K562 (cell line): ENCODE results near the gene SLX9. TPM values are rescaled to one million over a fixed set of nuclear protein-coding genes. Genes with fewer than 3 reads are reported as not detected.

ENCODE experiments used
- ARHGAP35 ChIP-seq: fragments of 450-650 bp; IDR thresholded peaks from 2 replicates; pipeline ENCODE4 v1.6.1; 2018; ENCODE audit not compliant: partially characterized antibody
- CBX8 ChIP-seq: fragments of 200-600 bp; sonication (generic); IDR thresholded peaks from 2 replicates; pipeline ENCODE4 v1.6.1; 2012; ENCODE audit warnings: borderline replicate concordance, mixed run types, low read depth, mild to moderate bottlenecking, moderate library complexity, mixed read lengths, low read length, control low read depth, inconsistent platforms; ENCODE audit not compliant: poor library complexity, severe bottlenecking; ENCODE audit errors: extremely low read depth
- CREB3L1 ChIP-seq: fragments of 450-650 bp; IDR thresholded peaks from 2 replicates; pipeline ENCODE4 v1.6.1; 2014; ENCODE audit warnings: low read depth, mild to moderate bottlenecking, moderate library complexity, borderline replicate concordance
- CSDE1 ChIP-seq, 2 experiments: fragments of 450-650 bp; IDR thresholded peaks; 2 replicates each; pipeline ENCODE4 v1.6.1; 2016; ENCODE audit warnings: mild to moderate bottlenecking in 1 of 2
- CTCF ChIP-seq, 3 experiments: IDR thresholded peaks in 2 of 3; conservative IDR thresholded peaks in 1 of 3; 2 replicates each; pipeline ENCODE4 v1.5.1; 2011 to 2012; ENCODE audit warnings: low read length in 3 of 3, mild to moderate bottlenecking in 3 of 3, control low read depth in 2 of 3, improper control_type of control experiment in 1 of 3, inconsistent platforms in 1 of 3, low read depth in 1 of 3, mixed read lengths in 1 of 3, moderate library complexity in 1 of 3; ENCODE audit not compliant: insufficient read depth in 2 of 3
- CTCFL ChIP-seq: IDR thresholded peaks from 2 replicates; pipeline ENCODE4 v1.6.1; 2011; ENCODE audit warnings: borderline replicate concordance, low read depth, mild to moderate bottlenecking, moderate library complexity, low read length; ENCODE audit not compliant: insufficient read depth, poor library complexity, severe bottlenecking
- E2F4 ChIP-seq: sonication (generic); formaldehyde crosslinking; IDR thresholded peaks from 2 replicates; pipeline ENCODE4 v1.8.0; 2022; ENCODE audit warnings: mild to moderate bottlenecking, low read depth, missing genetic modification reagents
- ETV1 ChIP-seq: fragments of 450-650 bp; conservative IDR thresholded peaks from 2 replicates; pipeline ENCODE4 v1.6.1; 2016; ENCODE audit warnings: missing genetic modification characterization, control low read depth, low read depth, missing compliant biosample characterization
- HNRNPLL ChIP-seq: fragments of 200-400 bp; formaldehyde crosslinking; IDR thresholded peaks from 2 replicates; pipeline ENCODE4 v1.6.1; 2017; ENCODE audit warnings: low read length, low read depth, mild to moderate bottlenecking; ENCODE audit not compliant: poor library complexity, severe bottlenecking
- IRF2 ChIP-seq: sonication (generic); formaldehyde crosslinking; IDR thresholded peaks from 2 replicates; pipeline ENCODE4 v1.8.1; 2022; ENCODE audit warnings: mild to moderate bottlenecking, missing genetic modification reagents
- RBM22 ChIP-seq: fragments of 200-400 bp; formaldehyde crosslinking; IDR thresholded peaks from 2 replicates; pipeline ENCODE4 v1.6.1; 2018; ENCODE audit warnings: low read length, low read depth; ENCODE audit not compliant: poor library complexity, severe bottlenecking
- RCOR1 ChIP-seq, 2 experiments: IDR thresholded peaks; 2 replicates each; pipeline ENCODE4 v1.6.1; 2012; ENCODE audit warnings: low read depth in 2 of 2, low read length in 2 of 2, borderline replicate concordance in 1 of 2, improper control_type of control experiment in 1 of 2
- ZFP36 ChIP-seq: fragments of 150-350 bp; IDR thresholded peaks from 2 replicates; pipeline ENCODE4 v1.6.1; 2018; ENCODE audit warnings: low read length, low read depth; ENCODE audit not compliant: partially characterized antibody
- ZNF3 ChIP-seq: fragments of 250-450 bp; sonication (Bioruptor Pico); IDR thresholded peaks from 2 replicates; pipeline ENCODE4 v1.5.0; 2021; ENCODE audit warnings: mild to moderate bottlenecking, moderate library complexity
- ZNF444 ChIP-seq: fragments of 250-450 bp; sonication (Bioruptor Pico); IDR thresholded peaks from 2 replicates; pipeline ENCODE4 v1.4.0; 2020; ENCODE audit warnings: mild to moderate bottlenecking, moderate library complexity
- ZNF512 ChIP-seq: IDR thresholded peaks from 2 replicates; pipeline ENCODE4 v1.6.1; 2016; ENCODE audit warnings: missing genetic modification characterization, missing compliant biosample characterization
- ZNF766 ChIP-seq: fragments of 200-800 bp; sonication (Bioruptor generic); conservative IDR thresholded peaks from 2 replicates; pipeline ENCODE4 v1.6.1; 2016; ENCODE audit warnings: missing genetic modification characterization, missing compliant biosample characterization
- polyA plus RNA-seq, 8 experiments: library from polyadenylated mRNA; depleted of rRNA in 4 of 8; stranded (reverse) in 5 of 8; unstranded in 3 of 8; fragments of >200 nt; fragmentation: Nextera tagmentation in 2 of 8; fragmentation: Illumina TruSeq in 1 of 8; extraction: Ambion mirVana in 2 of 8; extraction: Trizol in 1 of 8; gene quantifications; 2 replicates each; pipeline versions ENCODE4 v1.2.1 to v1.2.3, GENCODE V29; 2011 to 2014; ENCODE audit warnings: inconsistent platforms in 1 of 8, missing spikeins in 1 of 8
- total RNA-seq, 7 experiments: library from RNA; depleted of rRNA in 6 of 7; stranded (reverse); fragments of >200 nt in 6 of 7; fragmentation: Illumina TruSeq in 2 of 7; extraction: Trizol in 2 of 7; gene quantifications; 2 replicates each; pipeline versions ENCODE4 v1.2.1 to v1.2.3, GENCODE V29; 2011 to 2021; ENCODE audit warnings: low replicate concordance in 1 of 7

Gene SLX9
- total and polyA plus RNA-seq, 9 of the 15 experiments (the other 6 are each of a cell fraction or from before 2014, with no cell fraction given): 1.2 to 75.5 (median 16.5) TPM

- no peak for TF ChIP-seq CTCFL
- TF ChIP-seq E2F4 (CRISPR knock-in tag): no peak
- no peak for TF ChIP-seq CREB3L1
- peak; percentile 69 for TF ChIP-seq ETV1
- TF ChIP-seq RBM22: no peak
- TF ChIP-seq ZFP36: peak; percentile 22
- 0 out of 4 replicates have a peak, but pooled peaks of 1 of the 2 experiments have one; percentile 29 for TF ChIP-seq RCOR1 (IDR thresholded peaks at IDR 0.05; ENCODE audit: borderline replicate concordance in 1 of 2, low read depth in 2 of 2, low read length in 2 of 2)
- TF ChIP-seq ZNF512 (tag): no peak
- peak; percentile 90 to 92 (median 91) for TF ChIP-seq CTCF (IDR thresholded peaks at IDR 0.05 in 2 of 3, conservative IDR thresholded peaks at IDR 0.05 in 1 of 3; ENCODE audit: insufficient read depth in 2 of 3, low read depth in 1 of 3, low read length in 3 of 3)
- no peak for TF ChIP-seq ARHGAP35
- TF ChIP-seq CBX8: no peak
- TF ChIP-seq CSDE1 (IDR thresholded peaks at IDR 0.05): no peak
- TF ChIP-seq HNRNPLL: no peak
- TF ChIP-seq IRF2 (CRISPR knock-in tag): no peak
- TF ChIP-seq ZNF3 (CRISPR knock-in tag): no peak
- no peak for TF ChIP-seq ZNF444
- TF ChIP-seq ZNF766 (CRISPR knock-in tag): no peak
These were observed 28.3 kb upstream of the SLX9 start (continued) for GRCh38 chr21:44911384-44912157.
